Transverse colon (tissue), 4 donors: ENCODE results near the gene MBOAT1.

ENCODE experiments used
- CTCF ChIP-seq, 5 experiments: fragments of 200-600 bp in 3 of 5; fragments of 450-650 bp in 2 of 5; sonication (generic) in 3 of 5; IDR thresholded peaks; 1 replicate in 2 of 5; 2 replicates in 3 of 5; pipeline ENCODE4 v1.5.1; 2016 to 2017; ENCODE audit warnings: antibody characterized with exemption in 5 of 5, inconsistent platforms in 3 of 5, mild to moderate bottlenecking in 2 of 5, moderate library complexity in 1 of 5
- EP300 ChIP-seq: sonication (generic); formaldehyde crosslinking; IDR thresholded peaks from one replicate; pipeline ENCODE4 v1.6.1; 2017; ENCODE audit warnings: antibody characterized with exemption, low read depth
- POLR2AphosphoS5 ChIP-seq, 3 donors: sonication (generic); formaldehyde crosslinking; IDR thresholded peaks; one replicate each; pipeline ENCODE4 v1.6.1; 2016; ENCODE audit warnings: antibody characterized with exemption in 3 of 3

GRCh38 chr6:20182069-20182468 lies 30.2 kb downstream of the MBOAT1 start:
- no peak for TF ChIP-seq POLR2AphosphoS5 (IDR thresholded peaks at IDR 0.05)
- no peak for TF ChIP-seq CTCF (IDR thresholded peaks at IDR 0.05)
- TF ChIP-seq EP300 = no peak
